ENCODE measurements around the gene SYP.

SYP gene

GRCh38 chrX:49204017-49204416 lies 4.0 kb upstream of the SYP start:
- DNase-seq (ENCODE audit: low read depth) = no peak
- H3K4me3 ChIP-seq (replicated peaks; ENCODE audit: low read depth, low read length) = no peak overlapping the region
- TF ChIP-seq, protein P1, sequence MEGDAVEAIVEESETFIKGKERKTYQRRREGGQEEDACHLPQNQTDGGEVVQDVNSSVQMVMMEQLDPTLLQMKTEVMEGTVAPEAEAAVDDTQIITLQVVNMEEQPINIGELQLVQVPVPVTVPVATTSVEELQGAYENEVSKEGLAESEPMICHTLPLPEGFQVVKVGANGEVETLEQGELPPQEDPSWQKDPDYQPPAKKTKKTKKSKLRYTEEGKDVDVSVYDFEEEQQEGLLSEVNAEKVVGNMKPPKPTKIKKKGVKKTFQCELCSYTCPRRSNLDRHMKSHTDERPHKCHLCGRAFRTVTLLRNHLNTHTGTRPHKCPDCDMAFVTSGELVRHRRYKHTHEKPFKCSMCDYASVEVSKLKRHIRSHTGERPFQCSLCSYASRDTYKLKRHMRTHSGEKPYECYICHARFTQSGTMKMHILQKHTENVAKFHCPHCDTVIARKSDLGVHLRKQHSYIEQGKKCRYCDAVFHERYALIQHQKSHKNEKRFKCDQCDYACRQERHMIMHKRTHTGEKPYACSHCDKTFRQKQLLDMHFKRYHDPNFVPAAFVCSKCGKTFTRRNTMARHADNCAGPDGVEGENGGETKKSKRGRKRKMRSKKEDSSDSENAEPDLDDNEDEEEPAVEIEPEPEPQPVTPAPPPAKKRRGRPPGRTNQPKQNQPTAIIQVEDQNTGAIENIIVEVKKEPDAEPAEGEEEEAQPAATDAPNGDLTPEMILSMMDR (IDR thresholded peaks at IDR 0.05; ENCODE audit: low read length, missing control alignments) = no peak

- H3K4me3 ChIP-seq (replicated peaks; ENCODE audit: low read depth, low read length) = no peak overlapping the region
- DNase-seq (ENCODE audit: low read depth) = no peak
- TF ChIP-seq, protein P1 (IDR thresholded peaks at IDR 0.05; ENCODE audit: low read length, missing control alignments) = no peak
These were observed 3.5 kb upstream of the SYP start for GRCh38 chrX:49203536-49203935.

DNA sequence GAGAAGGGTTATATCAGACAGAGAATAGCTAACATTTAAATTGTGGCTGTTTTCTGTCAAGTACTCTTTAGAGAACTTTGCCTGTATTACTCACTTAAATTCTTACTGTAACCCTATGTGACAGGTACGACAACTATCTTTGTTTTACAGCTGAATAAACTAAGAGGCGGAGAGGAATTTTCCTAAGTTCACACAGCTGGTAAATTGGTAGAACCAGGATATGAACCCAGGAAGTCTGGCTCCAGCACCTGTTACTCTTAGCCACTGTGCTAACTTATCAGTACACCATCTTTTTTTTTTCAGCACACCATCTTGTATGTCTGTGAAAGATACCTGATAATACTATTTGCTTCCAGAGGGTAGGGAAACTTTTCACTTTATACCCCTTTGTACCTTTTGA lies 2.0 kb upstream of the SYP start:
- DNase-seq (ENCODE audit: low read depth) = no peak
- H3K4me3 ChIP-seq (replicated peaks; ENCODE audit: low read depth, low read length) = no peak overlapping the region
- TF ChIP-seq, protein P1 (IDR thresholded peaks at IDR 0.05; ENCODE audit: low read length, missing control alignments) = no peak

- H3K4me3 ChIP-seq (replicated peaks; ENCODE audit: low read depth, low read length) = no peak overlapping the region
- TF ChIP-seq, protein P1 (IDR thresholded peaks at IDR 0.05; ENCODE audit: low read length, missing control alignments) = no peak
- no peak for DNase-seq (ENCODE audit: low read depth)
These were observed 738 bp downstream of the SYP start for GRCh38 chrX:49199315-49199595.

DNA sequence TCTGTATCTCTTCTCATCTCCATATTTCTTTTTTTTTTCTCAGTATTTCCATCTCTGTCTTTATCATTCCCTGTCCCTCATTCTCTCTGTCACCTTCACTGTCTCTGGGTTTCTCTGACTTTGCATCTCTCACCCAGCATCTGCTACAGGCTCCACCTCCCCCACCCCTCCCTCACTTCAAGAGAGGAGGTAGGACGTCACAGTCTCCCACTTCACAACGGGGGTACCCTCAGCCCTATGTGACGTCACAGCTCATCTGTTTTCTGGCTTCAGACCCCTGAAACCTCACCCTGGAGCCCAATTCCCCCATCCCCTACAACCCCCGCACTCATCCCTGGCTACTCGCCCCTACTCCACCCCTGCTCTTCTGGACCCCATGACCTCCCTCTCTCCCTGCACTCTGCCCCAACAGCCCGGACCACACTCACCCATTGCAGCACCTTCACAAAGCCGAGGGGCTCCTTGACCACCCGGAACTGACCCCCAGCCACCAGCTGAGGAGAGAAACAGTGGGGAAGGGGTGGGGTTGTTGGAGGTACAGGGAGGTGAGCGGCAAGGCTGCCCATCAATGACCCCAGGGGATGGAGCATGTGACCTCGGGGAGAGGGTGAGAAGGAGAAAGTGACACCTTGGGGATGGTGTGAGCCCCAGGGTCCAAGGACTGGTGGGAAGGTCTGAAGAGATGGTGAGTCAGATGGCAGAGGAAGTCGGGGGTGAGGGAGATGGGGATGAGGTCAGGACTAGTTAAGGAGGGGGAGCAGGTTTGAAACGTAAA lies 1.3 kb downstream of the SYP start:
- no peak for DNase-seq (ENCODE audit: low read depth)
- no peak overlapping the region for H3K4me3 ChIP-seq (replicated peaks; ENCODE audit: low read depth, low read length)
- TF ChIP-seq, protein P1 (IDR thresholded peaks at IDR 0.05; ENCODE audit: low read length, missing control alignments) = no peak

DNA sequence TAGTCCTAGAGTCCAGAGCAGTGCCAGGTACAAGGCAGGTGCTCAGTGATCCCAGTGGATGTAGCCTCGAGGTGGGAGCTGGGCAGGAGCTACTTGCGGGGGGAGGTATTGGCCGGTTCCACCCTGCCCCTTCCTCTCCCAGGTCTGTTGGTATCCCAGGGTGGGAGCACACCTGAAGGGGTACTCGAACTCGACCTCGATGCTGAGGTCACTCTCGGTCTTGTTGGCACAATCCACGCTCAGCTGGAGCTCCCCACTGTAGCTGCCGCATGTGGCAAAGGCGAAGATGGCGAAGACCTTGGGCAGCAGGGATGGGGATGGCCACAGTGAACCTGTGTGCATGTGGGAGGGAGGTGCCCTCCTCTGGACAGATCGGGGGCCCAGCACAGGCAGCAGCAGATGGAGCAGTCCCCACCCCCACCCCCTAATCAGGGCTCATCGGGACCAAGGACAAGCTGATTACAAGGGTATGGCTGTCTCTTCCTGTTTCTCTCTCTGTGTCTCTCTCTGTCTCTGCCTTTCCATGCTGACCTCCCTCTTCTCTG lies 2.4 kb downstream of the SYP start:
- no peak overlapping the region for H3K4me3 ChIP-seq (replicated peaks; ENCODE audit: low read depth, low read length)
- TF ChIP-seq, protein P1 (IDR thresholded peaks at IDR 0.05; ENCODE audit: low read length, missing control alignments) = no peak
- no peak for DNase-seq (ENCODE audit: low read depth)

GRCh38 chrX:49193542-49193964 lies 6.4 kb downstream of the SYP start:
- TF ChIP-seq, protein P1 (IDR thresholded peaks at IDR 0.05; ENCODE audit: low read length, missing control alignments) = no peak
- DNase-seq (ENCODE audit: low read depth) = peak; percentile 10
- no peak overlapping the region for H3K4me3 ChIP-seq (replicated peaks; ENCODE audit: low read depth, low read length)
